Sciatic nerve (tissue), 2 donors: Measurements from ENCODE around the gene ADAMTSL5. TPM values are rescaled to one million over a fixed set of nuclear protein-coding genes. Genes with fewer than 3 reads are reported as not detected.

Source experiments
- ATAC-seq: fragments of 200-7000 bp; cut with Tn5 transposase; one replicate; pipeline ENCODE4 v1.9.1; 2020; ENCODE audit warnings: mild to moderate bottlenecking, moderate library complexity
- DNase-seq: peaks from one replicate; pipeline ENCODE4 v3.0.0-alpha.2; 2020; ENCODE audit warnings: low spot score
- intact Hi-C: fragments of 100-400 bp; cut with DNase I; formaldehyde crosslinking; loops from one replicate; pipeline ENCODE4 v1.14.2; 2022
- total RNA-seq: library from RNA; stranded (reverse); fragmentation: NEBNext Ultra II Directional; extraction: Animal tissue kit (Norgen Biotek cat#: 25700); gene quantifications from one replicate; pipeline ENCODE4 v1.2.1, GENCODE V29; 2021
- donor health status: DM: no; HTN: no; CAD: no.
- donor health status: DM: no; HTN: no; CAD: no.

Gene ADAMTSL5
- total RNA-seq, 1 donor from 2014 or later: 48.3 TPM

GRCh38 chr19:1472231-1473084 lies 40.4 kb downstream of the ADAMTSL5 start:
- no peak for DNase-seq
- no peak for ATAC-seq
- intact Hi-C loops: no loop called here

DNA sequence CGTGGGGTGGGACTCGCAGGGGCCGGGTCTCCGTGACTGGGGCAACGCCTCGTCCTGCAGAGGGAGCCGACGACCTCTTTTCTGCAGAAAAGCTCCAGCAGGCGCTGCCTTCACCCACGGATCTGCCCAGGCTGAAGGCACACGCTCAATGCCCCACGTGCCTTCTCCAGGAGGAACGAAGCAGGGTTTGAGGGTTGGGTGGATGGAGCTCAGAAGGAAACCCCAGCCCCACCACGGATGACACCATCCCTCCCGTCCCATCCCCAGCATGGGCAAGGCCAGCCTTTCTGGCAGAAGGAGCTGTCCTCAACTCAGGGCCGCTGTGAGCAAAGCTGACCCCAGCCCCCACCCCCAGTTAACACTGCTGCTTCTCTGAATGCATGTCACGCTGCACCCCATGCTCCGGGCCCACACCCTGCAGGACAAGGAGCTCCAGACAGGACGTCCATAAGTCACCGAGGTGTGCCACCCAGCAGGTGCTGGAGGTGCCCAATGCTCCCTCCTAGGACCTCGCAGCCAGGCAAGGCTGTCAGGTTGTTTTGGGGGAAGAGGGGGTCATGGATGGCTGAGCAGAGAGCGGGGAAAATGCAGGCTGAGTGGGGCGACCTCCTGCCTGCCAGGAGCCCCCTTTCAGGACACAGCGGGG lies 41.2 kb downstream of the ADAMTSL5 start:
- ATAC-seq (no peak), DNase-seq (no peak)
- intact Hi-C loops: no loop called here

DNA sequence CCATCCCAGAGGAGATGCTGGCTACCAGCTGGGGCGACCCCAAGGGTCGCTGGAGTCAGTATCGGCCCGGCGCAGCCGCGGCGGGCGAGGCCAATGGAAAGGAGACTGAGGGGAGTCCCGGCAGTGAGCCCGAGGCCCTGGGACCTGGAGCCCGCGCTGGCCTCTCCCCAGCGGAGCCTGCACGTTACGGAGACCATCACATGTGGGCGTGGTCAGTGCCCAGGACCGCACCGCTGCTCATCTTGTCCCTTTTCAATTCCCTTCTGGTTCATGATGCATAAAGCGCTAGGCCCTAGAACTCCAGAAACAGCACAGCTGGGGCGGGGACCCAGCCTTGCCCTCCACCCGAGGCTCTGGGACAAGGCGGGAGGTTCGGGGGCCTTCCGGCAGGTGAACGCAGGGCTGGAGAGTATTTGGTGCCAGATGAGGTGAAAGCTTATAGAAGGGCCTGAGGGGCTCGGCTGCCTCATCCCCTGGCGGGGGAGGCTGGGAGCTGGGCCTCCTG lies 41.8 kb downstream of the ADAMTSL5 start:
- intact Hi-C loops: no loop called here
- ATAC-seq: no peak
- DNase-seq: no peak

DNA sequence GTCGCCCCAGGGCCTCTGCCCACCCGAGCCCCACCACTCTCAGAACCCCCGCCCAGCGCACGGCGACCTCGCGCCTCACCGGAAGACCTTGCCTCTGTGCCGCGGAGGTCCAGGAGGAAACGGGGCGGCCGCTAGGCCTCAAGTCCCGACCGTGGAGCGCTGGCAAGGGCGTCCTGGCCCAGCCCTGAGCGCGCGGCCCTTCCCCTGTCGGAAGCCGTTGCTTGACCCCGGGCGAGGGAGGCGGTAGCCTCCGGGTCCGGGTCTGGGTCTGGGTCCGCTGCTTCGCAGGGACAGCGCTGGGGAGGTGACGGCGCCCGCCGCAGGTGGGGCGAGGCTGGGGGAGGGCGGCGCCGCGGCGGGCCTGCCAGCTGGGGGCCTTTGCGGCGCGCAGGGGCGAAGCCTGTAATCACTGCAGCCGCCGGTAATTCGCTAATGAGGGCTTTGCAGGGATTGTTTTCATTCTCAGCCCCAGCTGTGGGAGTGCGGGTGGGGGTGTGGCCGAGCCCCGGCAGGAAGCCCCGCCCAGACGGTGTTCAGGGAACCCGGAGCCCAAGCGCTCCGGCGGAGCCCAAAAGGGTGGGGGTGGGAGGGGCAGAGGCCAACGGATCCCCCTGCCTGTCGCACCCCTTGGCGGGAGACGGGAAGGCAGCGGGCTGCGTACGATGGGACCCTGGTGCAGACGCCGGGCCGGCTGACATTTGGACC lies 42.4 kb downstream of the ADAMTSL5 start:
- DNase-seq (no peak), ATAC-seq (peak; percentile 40)
- intact Hi-C loops: no loop called here

GRCh38 chr19:1470055-1470304 lies 42.8 kb downstream of the ADAMTSL5 start:
- intact Hi-C loops: no loop called here
- ATAC-seq: no peak
- no peak for DNase-seq

GRCh38 chr19:1469255-1470054 lies 43.4 kb downstream of the ADAMTSL5 start:
- ATAC-seq: no peak
- DNase-seq: no peak
- intact Hi-C loops: no loop called here

- intact Hi-C loops: no loop called here
- no peak for DNase-seq
- no peak for ATAC-seq
Observed at GRCh38 chr19:1468821-1469254, 44.0 kb downstream of the ADAMTSL5 start.

DNA sequence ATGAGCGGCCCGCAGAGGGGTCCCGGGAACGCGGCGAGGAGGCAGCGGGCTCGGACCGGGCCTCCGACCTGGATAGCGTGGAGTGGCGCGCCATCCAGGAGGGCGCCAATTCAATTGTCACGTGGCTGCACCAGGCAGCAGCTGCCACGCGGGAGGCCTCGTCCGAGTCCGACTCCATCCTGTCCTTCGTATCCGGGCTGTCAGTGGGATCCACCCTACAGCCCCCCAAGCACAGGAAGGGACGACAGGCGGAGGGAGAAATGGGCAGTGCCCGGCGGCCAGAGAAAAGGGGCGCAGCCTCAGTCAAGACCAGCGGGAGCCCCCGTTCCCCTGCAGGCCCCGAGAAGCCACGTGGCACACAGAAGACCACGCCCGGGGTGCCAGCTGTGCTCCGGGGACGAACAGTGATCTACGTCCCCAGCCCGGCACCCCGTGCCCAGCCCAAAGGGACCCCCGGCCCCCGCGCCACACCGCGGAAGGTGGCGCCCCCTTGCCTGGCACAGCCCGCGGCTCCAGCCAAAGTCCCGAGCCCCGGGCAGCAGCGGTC lies 44.5 kb downstream of the ADAMTSL5 start:
- intact Hi-C loops: no loop called here
- no peak for ATAC-seq
- DNase-seq: no peak

DNA sequence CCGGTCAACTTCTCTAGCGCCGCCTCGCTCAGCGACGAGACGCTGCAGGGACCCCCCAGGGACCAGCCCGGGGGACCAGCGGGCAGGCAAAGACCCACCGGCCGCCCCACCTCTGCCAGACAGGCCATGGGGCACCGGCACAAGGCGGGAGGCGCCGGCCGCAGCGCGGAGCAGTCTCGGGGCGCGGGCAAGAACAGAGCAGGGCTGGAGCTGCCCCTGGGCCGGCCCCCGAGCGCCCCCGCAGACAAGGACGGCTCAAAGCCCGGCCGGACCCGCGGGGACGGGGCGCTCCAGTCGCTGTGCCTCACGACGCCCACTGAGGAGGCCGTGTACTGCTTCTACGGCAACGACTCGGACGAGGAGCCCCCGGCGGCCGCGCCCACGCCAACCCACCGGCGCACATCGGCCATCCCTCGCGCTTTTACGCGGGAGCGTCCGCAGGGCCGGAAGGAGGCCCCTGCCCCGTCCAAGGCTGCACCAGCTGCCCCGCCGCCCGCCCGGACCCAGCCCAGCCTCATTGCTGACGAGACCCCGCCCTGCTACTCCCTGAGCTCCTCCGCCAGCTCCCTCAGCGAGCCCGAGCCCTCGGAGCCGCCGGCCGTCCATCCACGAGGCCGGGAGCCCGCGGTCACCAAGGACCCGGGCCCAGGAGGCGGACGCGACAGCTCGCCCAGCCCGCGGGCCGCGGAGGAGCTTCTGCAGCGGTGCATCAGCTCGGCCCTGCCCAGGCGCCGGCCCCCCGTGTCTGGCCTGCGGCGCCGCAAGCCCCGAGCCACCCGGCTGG lies 45.1 kb downstream of the ADAMTSL5 start:
- ATAC-seq: no peak
- intact Hi-C loops: no loop called here
- no peak for DNase-seq

GRCh38 chr19:1467215-1467489 lies 45.7 kb downstream of the ADAMTSL5 start:
- intact Hi-C loops: no loop called here
- ATAC-seq (no peak), DNase-seq (no peak)

- intact Hi-C loops: no loop called here
- DNase-seq (no peak), ATAC-seq (no peak)
Observed at GRCh38 chr19:1466461-1467214, 46.2 kb downstream of the ADAMTSL5 start.

DNA sequence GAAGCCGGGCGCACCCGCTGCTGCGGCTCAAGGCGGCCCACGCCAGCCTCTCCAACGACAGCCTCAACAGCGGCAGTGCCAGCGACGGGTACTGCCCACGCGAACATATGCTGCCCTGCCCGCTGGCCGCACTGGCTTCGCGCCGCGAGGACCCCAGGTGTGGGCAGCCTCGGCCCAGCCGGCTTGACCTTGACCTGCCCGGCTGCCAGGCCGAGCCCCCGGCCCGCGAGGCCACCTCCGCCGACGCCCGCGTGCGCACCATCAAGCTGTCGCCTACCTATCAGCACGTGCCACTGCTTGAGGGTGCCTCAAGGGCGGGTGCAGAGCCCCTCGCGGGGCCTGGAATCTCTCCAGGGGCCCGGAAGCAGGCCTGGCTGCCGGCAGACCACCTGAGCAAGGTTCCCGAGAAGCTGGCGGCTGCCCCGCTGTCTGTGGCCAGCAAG lies 46.8 kb downstream of the ADAMTSL5 start:
- DNase-seq (no peak), ATAC-seq (no peak)
- intact Hi-C loops: no loop called here

GRCh38 chr19:1465191-1466016 lies 47.4 kb downstream of the ADAMTSL5 start:
- ATAC-seq: no peak
- no peak for DNase-seq
- intact Hi-C loops: no loop called here

DNA sequence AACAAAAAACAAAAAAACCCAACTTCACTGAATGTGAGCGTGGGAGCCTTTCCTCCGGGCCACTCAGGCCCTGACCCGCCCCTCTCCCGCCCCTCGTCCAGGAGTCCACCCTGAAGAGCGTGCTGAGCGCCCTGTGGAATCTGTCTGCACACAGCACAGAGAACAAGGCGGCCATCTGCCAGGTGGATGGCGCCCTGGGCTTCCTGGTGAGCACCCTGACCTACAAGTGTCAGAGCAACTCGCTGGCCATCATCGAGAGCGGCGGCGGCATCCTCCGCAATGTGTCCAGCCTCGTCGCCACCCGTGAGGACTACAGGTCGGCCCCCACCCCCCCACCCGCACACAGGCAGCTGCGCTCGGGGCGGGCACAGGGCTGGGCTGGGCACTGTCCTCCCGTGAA lies 51.0 kb downstream of the ADAMTSL5 start:
- no peak for ATAC-seq
- intact Hi-C loops: no loop called here
- DNase-seq: no peak

DNA sequence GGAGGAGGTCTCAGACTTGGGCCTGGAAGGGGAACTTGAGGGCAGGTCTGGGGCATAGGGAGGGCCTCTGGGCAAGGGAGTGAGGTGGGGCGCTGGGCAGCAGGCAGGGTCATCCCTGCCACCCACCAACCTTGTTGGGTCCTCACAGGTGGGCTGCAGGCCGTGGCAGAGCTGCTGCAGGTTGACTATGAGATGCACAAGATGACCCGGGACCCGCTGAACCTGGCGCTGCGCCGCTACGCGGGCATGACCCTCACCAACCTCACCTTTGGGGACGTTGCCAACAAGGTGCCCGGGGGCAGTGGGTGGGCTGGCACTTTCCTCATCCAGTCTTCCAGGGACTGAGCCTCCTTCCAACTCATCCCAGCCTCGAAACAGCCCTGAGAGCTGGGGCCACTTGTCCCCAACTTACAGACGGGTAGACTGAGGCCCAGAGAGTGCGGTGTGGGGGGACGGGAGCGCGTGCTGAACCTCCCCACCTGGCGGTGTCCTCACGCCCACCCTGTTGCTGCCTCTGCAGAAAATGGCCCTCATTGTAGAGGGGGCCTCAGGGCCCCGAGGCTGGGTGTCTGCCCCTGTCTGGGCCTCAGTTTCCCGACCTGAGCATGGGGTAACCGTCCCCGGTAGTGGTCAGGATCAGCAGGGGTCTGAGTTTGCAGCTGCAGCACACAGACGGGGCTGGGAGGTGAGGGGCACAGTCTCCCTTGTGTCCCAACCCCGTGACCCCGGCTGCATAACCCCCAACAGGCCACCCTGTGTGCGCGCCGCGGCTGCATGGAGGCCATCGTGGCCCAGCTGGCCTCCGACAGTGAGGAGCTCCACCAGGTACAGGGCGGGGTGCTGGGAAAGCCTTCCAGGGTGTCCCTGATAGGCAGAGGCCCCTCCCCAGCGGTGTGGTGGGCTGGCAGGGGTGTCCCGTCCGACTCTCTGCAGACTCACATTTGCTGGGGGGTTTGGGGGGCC lies 52.5 kb downstream of the ADAMTSL5 start:
- DNase-seq: no peak
- ATAC-seq: peak; percentile 12
- intact Hi-C loops: no loop called here

DNA sequence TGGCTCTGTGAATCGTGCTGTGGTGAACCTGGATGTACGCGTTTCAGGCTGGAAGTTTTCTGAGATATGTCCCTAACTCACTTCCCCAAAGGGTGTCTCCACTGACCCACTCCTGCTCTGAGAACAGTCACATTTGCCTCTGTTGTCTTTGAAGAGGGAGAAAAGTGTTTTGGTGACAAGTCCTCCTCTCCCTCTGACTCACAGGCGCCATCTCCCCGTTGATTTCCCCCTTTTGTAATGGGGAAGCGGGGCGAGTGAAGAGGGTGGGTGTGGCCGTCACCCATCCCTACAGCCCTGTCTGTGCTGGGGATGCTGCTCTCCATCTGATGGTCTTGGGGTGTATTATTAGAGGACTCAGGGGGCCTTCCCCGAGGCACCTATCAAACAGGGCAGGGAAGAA lies 53.3 kb downstream of the ADAMTSL5 start:
- no peak for ATAC-seq
- intact Hi-C loops: no loop called here

More for the DNA sequence above, 53.3 kb downstream of the ADAMTSL5 start:
- DNase-seq: no peak
